GM18498 (cell line): ENCODE results near the gene IL18R1.

Experiments
- ATAC-seq: cut with Tn5 transposase; IDR thresholded peaks from one replicate; pipeline ENCODE4 v1.9.1; 2021; ENCODE audit warnings: mild to moderate bottlenecking, moderate library complexity; ENCODE audit not compliant: unreplicated experiment

The IL18R1 gene

DNA sequence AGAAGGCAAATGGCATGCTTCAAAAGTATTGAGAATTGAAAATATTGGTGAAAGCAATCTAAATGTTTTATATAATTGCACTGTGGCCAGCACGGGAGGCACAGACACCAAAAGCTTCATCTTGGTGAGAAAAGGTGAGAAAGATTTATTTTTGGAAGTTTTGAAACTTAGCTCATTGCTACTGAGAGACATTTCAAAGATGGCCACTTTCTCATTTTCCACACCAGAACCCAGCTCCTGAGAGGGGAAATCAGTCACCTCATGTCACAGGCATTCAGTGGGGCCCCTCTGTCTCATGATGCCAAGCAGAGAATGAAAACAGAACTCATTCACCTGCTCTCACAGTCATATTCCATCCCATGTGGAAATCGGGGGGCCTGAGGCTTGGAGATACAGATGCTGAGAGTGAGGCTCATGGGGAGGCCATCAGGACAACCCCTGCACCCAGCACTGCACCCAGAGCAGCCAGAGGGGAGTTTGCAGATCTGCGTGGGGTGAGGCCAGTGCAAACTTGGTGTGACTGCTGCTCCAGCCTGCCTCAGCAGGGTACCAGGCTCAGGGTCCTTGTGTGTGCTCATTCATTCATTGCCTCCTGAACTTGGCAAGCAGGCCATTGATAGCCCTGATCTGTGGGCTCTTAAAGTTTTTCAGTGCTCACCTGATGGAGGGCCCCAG, 31.4 kb downstream of the IL18R1 start:
- peak; percentile 49 for ATAC-seq

DNA sequence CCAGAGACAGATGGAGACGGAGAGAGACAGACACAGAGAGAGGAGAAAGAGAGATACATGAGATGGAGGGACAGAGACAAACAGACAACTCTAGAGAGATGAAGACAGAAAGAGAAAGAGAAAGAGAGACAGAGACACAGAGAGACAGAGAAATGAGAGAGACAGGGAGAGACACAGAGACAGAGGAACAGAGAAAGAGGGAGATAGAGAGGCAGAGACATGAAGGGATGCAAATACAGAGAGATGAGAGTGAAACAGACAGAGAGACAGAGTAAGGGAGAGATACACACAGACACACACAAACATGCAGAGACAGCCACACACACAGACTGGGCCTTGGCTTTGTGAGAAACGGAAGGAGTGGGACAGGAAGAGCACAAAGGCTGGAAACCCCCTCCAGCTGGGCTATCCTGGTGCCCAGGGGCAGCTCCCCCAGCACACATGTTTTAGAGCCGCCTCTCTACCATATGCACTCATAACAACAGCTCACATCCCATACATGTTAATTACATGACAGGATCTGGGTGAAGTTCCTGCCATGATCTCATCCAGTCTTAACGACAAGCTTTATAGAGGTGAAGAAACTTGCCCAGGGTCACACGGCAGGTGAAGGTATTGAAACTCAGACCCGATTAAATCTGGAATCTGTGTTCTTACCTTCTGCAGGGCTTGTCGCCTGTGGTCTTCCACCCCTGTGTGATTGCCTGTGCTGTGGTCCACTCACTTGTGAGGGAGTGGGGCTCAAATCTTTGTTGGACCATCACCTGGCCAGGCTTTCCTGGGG, 32.4 kb downstream of the IL18R1 start:
- no peak for ATAC-seq

DNA sequence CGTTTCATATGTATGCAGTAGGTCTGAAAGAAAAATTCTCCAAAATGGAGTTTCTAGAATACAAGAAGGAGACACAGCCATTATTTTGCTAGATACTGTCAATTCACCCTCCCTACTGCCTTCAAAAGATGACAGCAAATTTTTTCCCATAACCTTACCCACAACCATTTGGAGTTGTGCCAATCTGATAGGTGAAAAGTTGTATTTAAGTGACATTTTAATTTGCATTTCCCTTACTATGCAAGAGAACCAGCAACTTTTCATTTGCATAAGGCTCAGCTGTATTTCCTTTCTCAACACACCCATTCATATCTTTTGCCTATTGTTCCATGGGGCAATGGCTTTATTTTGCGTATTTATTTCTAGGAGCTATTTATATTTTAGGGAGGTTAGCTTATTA, 36.0 kb downstream of the IL18R1 start:
- ATAC-seq, result no peak

DNA sequence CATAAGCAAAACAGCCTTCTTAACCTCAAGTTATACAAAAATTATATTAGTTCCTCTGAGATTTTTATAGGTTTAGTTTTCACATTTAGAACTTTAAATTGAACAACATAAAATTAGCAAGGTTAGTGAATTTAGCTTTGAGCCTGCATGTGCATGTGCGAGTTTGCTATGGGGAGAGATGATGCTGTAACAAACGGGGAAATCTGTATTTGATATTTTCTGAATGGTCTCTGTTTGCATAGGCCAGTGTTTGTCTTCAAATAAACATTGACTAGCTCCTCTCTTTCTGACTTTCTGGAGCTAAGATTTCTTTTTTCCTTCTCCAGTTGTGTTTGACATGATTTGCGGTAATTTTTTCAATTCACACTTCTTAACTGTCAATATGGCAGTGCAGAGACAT, 36.5 kb downstream of the IL18R1 start:
- ATAC-seq, result no peak

DNA sequence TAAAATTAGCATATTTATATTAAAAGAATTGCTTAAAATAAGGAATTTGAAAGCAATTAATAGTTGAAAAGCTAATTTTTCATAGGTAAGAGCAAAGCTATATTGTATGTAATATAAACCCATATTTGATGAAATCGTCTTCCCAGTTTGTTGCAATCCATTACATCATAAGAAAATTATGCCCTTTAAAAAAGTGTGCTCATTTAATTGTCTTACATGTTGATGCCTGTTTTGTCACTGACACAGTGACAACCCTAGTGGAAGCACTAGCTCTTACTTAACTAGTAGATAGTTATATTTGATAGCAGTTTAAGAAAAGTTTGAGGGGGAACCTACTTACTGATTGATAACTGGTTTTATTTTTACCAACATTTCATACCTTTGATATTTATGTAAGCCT, 37.3 kb downstream of the IL18R1 start:
- ATAC-seq, result no peak

DNA sequence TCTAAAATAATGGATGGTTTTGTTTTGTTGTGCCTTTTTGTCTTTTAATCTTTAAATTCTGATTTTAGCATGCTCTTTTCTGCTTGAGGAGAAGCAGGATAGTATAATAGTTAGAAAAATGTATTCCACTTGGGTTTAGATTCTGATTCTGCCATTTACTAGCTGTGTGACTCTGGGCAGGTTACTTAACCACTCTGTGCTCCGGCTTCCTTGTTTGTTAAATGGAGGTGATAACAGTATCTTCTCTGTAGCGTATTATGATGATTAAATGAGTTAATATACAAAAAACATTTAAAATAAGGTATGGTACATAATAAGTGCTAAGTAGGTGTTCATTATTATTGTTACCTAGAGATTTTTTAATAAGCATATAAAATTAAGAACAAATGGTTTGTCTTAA, 40.4 kb downstream of the IL18R1 start:
- no peak for ATAC-seq

DNA sequence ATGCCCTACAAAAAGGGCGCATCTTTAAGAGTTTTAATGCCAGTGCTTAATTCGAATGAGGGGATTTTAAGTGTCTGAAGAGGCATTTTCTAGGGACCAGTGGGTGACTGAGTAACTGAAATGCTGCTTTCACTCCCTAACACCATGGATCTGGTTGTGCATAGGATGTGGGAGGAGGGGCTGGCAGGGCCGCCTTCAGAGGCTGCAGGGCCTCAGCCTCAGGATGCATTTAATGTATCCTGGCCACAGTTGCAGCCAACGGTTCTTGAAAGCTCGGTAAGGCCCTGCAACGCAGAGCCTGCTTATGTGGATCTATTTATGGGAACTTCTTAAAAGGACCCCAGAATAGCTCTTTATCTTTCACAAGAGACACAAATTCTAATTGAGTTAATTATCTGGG, 41.6 kb downstream of the IL18R1 start:
- ATAC-seq, result no peak

DNA sequence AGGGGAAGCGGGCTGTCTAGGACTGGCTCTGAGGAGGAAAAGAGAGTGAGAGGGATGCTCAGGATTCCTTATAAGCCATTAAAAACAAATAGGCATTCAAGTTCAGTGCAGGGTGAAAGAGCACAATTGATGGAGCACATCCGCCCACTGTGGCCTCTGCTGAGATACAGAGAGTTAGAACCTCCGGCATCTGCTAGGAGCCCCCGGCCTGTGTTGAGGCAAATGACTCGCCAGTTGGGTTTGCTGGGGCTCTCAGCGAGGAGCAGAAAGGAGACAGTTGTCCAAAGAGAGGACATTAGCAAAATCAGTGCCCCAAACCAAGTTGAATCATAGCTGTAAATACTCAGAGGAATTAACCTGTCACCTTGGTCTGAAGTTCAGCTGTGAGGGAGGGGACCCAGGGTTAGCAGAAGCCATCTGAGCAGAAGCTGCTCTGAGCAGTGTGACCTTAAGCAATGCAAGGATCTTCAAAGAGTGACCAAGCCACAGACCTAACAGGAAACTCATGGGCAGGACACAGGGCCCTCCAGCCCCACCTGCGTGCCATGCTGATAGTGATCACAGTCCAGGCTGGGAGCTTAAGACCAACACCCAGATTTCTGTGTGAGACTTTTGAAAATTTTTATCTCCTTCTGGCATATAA, 44.0 kb downstream of the IL18R1 start:
- no peak for ATAC-seq

DNA sequence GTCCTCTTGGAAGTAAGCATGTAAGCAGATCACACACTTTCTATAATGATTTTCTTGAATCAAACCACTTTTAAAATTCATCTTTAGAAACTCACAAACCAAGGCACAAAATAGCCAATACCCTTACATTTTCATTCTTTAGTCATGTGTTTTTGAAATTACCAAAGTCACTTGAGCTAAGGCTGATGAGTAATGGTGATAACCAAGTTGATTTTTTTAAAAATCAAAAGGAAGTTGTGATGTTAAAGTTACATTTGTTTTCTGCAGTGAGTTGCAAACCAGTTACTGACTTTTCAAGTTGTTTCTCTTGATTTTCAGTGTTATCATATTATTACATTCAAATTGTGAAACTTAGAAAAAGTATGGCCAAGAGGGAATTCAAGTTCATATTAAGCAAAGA, 45.9 kb downstream of the IL18R1 start:
- ATAC-seq, result no peak

DNA sequence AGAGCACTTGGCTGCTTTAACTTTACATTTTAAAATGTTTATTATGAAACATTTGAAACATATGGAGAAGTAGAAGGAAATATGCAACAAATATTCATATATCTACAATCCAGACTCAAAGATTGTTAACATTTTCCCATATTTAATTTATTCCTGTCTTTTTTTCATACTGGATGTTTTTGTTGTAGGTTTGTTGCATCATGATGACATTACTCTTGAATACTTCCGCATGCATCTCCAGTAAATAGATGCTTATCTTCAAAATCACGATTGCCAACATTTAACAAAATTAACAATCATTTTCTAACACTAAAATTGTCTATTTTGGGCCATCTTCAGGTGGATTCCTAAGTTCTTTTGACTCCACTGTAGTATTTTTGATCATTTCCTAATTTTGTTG, 46.3 kb downstream of the IL18R1 start:
- no peak for ATAC-seq

DNA sequence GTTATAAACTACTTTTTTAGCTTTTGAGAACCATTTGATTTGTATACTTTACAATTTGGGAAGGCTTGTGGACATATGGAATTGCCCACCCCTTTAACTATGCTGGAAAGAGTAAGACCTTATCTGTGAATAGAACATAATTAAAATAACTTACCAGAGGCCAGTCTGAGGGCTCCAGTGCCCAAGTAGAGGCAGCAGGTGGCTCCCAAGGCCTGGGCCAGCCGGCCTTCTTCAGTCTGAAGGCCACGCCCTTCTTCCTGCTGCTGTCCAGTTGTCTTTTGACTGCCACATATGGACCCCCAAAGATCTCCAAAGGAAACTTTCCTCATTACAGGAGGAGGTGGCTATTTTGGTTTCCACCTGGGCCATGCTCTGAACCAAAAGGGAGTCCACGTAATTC, 55.4 kb downstream of the IL18R1 start:
- ATAC-seq, result no peak

DNA sequence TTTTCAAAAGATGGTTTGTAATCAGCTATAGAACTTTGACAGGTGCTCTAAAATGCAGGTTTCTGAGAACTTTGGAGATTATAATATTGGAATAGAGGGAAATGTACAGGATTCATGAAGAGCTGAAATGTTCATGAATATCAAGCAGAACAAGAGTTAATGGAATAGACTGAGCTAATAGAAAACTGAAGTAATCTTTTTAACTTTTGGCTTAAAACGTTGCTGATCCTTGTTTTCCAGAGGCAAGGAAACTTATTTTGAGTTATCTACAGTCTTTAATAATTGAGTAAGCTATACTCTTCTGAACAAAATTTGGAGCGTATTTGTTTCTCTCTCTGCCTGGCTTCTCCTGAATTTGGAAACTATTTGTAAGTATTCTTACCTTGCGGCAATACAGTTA, 56.6 kb downstream of the IL18R1 start:
- ATAC-seq, result no peak

DNA sequence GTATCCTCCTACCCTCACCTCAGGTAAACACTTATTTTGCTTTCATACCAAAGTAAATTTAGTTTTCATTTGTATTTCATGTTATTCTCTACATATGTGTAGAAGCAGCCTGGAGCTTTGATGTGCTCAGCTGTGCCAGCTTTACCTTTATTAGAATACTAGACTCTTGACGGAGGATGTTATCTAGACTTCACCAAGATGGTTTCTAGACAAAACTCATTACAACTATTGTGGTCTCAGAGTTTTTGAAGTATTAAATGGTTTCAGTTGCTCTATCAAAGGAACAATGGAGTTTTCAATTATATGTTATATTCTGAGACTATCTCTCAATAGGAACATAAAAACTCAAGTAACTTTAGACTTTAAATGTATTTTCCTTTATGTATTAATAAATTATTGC, 62.4 kb downstream of the IL18R1 start:
- peak; percentile 63 for ATAC-seq

DNA sequence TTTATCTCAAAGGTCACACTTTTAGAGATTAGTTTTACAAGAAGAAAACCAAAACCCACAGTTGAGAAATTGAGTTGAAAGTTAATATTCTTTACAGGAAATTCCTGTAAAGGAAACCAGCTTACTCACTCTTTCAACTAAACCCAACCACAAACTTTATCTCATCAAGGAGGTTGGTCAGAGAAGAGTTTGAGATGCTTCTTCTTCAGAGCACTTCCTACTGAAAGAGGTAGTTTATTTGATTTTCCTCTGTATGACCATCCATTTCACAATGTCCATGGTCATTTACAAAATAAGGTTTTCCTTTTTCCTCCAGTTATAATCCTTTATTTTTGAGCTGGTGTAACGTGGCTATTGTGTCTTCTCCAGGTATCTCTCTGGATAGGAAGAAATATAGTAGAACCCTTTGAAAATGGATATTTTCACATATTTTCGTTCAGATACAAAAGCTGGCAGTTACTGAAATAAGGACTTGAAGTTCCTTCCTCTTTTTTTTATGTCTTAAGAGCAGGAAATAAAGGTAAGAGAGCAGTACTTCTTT, 62.9 kb downstream of the IL18R1 start:
- peak; percentile 84 for ATAC-seq

DNA sequence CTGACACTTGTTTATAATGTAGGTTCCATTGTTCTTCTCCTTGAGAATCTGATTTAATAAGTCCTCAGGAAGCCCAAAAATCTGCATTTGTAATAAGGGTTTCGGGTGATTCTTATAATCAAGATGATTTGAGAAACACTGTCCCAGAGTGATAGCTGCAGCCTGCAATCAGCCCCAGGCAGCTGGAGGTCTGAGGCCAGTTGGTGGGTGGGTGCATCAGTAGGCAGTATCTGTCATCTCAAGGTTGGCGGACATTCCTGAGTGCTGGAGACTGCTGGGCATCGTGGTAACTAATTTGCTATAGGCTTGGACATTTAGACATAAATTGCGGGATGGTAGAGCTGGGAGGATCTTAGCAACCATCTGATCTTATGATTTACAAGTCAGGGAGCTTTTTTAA, 64.7 kb downstream of the IL18R1 start:
- ATAC-seq, result no peak

DNA sequence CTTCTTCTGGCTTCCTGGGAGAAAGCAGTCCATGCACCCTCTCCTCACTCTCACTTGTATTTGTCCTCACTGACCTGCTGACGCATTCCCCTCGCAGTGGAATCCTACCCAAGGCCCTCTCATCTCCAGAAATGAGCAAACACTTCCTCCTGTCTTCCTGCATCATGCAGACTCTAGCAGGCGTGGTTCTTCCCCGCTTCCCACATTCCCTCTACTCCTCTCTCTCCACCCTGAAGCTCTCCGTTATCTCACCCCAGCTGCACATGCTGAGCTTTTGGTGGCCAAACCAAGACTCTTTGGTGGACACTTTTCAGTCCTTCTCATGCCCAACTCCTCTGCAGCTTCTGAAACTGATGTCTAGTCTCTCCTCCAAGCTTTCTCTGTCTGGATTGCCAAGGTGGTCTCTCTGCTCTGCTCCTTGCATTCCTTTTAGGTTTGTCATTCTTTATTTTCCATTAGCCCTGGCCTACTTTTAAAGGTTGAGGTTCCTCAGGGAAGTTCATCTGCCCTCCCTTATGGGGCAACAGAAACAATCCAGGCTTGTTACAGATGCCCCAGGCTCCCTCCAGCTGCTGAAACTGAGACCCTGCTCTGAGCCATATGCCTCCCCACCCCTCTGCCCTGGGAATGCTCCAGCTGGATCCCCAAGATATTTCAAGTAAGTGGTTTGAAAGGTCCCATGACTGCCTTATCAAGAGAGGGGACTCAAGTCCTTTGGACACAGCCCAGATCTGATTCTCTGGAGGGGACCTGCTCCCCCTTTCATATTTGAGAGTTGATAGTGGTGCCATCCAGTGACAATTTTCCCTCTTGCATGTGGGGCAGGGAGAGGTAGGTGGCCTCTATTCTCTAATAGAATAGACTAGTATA, 66.5 kb downstream of the IL18R1 start:
- ATAC-seq, result no peak

DNA sequence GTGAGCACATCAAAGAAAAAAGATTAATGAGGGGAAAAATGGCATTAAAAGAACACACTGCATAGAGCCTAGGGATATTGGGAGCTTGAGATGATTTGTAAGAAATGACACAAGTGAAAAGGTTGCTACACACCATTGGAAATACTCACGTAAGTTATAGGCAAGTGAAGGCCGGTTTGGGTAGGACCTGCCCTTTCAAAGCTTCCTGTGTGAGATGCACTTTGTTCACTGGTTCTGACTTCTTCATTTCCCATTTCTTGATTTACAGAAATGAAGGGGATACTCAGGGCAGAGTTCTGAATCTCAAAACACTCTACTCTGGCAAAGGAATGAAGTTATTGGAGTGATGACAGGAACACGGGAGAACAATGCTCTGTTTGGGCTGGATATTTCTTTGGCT, 67.3 kb downstream of the IL18R1 start, which contains the start of gene IL18RAP:
IL18RAP (plus strand) TSS at position 251 of the 400 bp plus-strand sequence; CDS start at position 369, 118 bp downstream.
- ATAC-seq, result no peak

DNA sequence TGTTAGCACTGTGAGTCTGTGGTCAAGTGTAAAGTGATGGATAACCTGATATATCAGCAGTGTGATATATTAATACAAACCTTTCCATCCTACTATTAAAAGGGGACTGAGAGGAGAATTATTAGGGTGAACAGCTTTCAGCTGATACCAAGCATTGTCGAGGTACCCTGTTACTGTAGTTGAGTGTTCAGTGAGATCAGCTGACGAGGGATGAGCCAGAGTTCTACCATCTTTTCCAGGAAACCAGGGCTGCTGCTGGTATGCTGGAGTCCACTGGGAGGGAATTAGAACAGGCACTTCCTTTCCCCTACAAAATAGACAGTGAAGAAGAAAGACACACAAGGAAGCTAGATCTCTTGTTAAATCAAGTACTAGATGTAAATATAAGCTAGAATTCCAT, 67.8 kb downstream of the IL18R1 start:
- no peak for ATAC-seq

DNA sequence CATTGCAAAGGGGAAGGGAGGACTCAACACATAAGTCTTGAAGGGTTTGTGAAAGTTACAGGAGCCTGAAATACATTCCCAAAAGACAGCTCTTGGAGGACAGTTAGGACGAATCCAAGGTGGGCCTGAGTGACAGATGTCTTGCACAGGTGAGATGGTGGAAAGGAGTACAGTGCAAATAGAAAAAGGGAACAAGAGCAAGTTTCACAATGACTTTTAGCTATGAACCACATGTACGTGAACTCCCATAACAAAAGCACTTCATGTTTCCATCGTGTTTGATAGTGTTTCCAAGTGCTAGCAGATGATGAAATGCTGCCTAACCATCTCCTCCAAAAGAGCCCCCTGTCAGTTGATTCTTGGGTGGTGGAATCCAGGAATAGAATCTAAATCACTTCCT, 69.2 kb downstream of the IL18R1 start:
- ATAC-seq, result peak; percentile 92

DNA sequence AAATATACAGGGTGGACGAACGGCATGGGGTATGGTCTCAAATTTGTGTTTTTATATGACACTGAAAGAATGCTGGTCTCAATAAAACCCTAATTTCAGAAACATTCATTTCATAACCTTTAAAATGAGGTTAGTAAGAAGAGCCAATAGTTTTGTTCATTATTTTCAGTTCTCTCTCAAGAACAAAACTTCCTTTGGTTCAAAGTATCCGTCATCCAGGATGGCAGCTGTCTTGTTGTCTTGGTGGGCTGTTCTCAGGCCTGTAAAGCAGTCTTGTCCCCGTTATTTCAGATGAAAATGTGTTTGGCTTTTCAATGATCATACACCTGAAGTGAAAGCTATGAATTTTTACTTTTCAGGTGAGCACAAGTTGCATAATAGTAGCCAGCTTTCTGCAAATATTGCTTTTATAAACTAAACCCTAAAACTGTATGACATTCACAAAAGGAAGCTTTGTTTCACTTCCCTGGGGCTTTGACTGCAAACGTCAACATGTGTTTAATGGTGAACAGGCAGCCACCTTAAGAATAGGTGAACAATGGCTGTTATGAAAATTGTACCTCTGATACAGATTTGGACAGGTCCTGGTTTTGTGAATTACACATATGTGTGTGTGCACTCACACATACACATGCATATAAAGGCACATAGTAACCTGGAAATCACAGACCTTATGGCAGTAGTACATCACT, 70.0 kb downstream of the IL18R1 start:
- ATAC-seq, result no peak
